GM19468 (cell line): ENCODE results near the gene MRPL44.

Source experiments
- ATAC-seq: cut with Tn5 transposase; IDR thresholded peaks from one replicate; pipeline ENCODE4 v1.9.1; 2021; ENCODE audit warnings: mild to moderate bottlenecking, moderate library complexity, moderate number of reproducible peaks; ENCODE audit not compliant: unreplicated experiment; ENCODE audit errors: extremely low read depth

Gene MRPL44

GRCh38 chr2:223969856-223970255 is 12.6 kb downstream of the MRPL44 start:
- ATAC-seq = no peak

GRCh38 chr2:223970343-223971128 is 13.3 kb downstream of the MRPL44 start:
- no peak for ATAC-seq

GRCh38 chr2:223971731-223972130 is 14.5 kb downstream of the MRPL44 start:
- ATAC-seq = no peak

GRCh38 chr2:223972656-223973102 is 15.4 kb downstream of the MRPL44 start:
- ATAC-seq = no peak

- ATAC-seq = no peak
These were observed 16.3 kb downstream of the MRPL44 start for GRCh38 chr2:223973606-223974005.

GRCh38 chr2:223976635-223977226 is 19.5 kb downstream of the MRPL44 start:
- no peak for ATAC-seq

GRCh38 chr2:223978451-223978850 is 21.2 kb downstream of the MRPL44 start:
- ATAC-seq = no peak

- ATAC-seq = no peak
These were observed 22.6 kb downstream of the MRPL44 start for GRCh38 chr2:223979730-223980396.

- no peak for ATAC-seq
These were observed 23.1 kb downstream of the MRPL44 start for GRCh38 chr2:223980397-223980735.

- no peak for ATAC-seq
These were observed 23.5 kb downstream of the MRPL44 start for GRCh38 chr2:223980803-223981202.

- ATAC-seq = no peak
These were observed 24.0 kb downstream of the MRPL44 start for GRCh38 chr2:223981241-223981640.

- no peak for ATAC-seq
These were observed 32.1 kb downstream of the MRPL44 start for GRCh38 chr2:223989206-223989855.

- no peak for ATAC-seq
These were observed 32.6 kb downstream of the MRPL44 start for GRCh38 chr2:223989856-223990232.

GRCh38 chr2:223991611-223992010 is 34.3 kb downstream of the MRPL44 start:
- no peak for ATAC-seq

GRCh38 chr2:223993634-223994232 is 36.5 kb downstream of the MRPL44 start:
- peak; percentile 59 for ATAC-seq

GRCh38 chr2:223994562-223995162 is 37.4 kb downstream of the MRPL44 start:
- no peak for ATAC-seq

- ATAC-seq = no peak
These were observed 38.3 kb downstream of the MRPL44 start for GRCh38 chr2:223995569-223995968.

GRCh38 chr2:223996391-223996790 is 39.1 kb downstream of the MRPL44 start:
- ATAC-seq = no peak

- ATAC-seq = no peak
These were observed 40.7 kb downstream of the MRPL44 start for GRCh38 chr2:223997938-223998337.

GRCh38 chr2:223998948-223999347 is 41.7 kb downstream of the MRPL44 start:
- no peak for ATAC-seq
